Loucy (cell line): Measurements from ENCODE around the gene SH3GL1.

Experiments
- H2AFZ ChIP-seq: fragments of 200-600 bp; sonication (generic); 2 replicates; pipeline ENCODE4 v1.6.0; 2016; ENCODE audit warnings: antibody characterized with exemption, mild to moderate bottlenecking, low read length, moderate library complexity
- H3F3A ChIP-seq: fragments of 200-600 bp; 2 replicates; pipeline ENCODE4 v1.6.0; 2016; ENCODE audit warnings: antibody characterized with exemption, low read depth, mild to moderate bottlenecking
- H3K27me3 ChIP-seq: fragments of 200-600 bp; sonication (generic); 2 replicates; pipeline ENCODE4 v1.6.1; 2014; ENCODE audit warnings: low read length, mild to moderate bottlenecking; ENCODE audit not compliant: insufficient read depth, poor library complexity, severe bottlenecking
- H3K36me3 ChIP-seq: fragments of 200-600 bp; sonication (generic); 2 replicates; pipeline ENCODE4 v1.6.1; 2016; ENCODE audit warnings: low read length; ENCODE audit not compliant: insufficient read depth
- H3K4me1 ChIP-seq: fragments of 200-600 bp; sonication (generic); 2 replicates; pipeline ENCODE4 v1.5.1; 2014; ENCODE audit warnings: low read length, mild to moderate bottlenecking; ENCODE audit not compliant: insufficient read depth, poor library complexity, severe bottlenecking
- H3K4me2 ChIP-seq: fragments of 200-600 bp; sonication (generic); 2 replicates; pipeline ENCODE4 v1.6.0; 2014; ENCODE audit warnings: antibody characterized with exemption, low read length, low read depth, mild to moderate bottlenecking; ENCODE audit not compliant: poor library complexity, severe bottlenecking
- H3K4me3 ChIP-seq: fragments of 200-600 bp; sonication (generic); 2 replicates; pipeline ENCODE4 v1.5.1; 2014; ENCODE audit warnings: low read length, mild to moderate bottlenecking, mixed read lengths; ENCODE audit not compliant: poor library complexity, severe bottlenecking
- H3K79me2 ChIP-seq: fragments of 200-600 bp; sonication (generic); 2 replicates; pipeline ENCODE4 v1.6.1; 2014; ENCODE audit warnings: low read length; ENCODE audit not compliant: insufficient read depth
- H3K9ac ChIP-seq: fragments of 200-600 bp; sonication (generic); 2 replicates; pipeline ENCODE4 v1.6.0; 2014; ENCODE audit warnings: mild to moderate bottlenecking, low read depth, low read length, moderate library complexity; ENCODE audit not compliant: poor library complexity, severe bottlenecking
- H3K9me2 ChIP-seq: fragments of 200-600 bp; sonication (generic); replicated peaks from 2 replicates; pipeline ENCODE4 v1.6.1; 2016; ENCODE audit warnings: low read depth, low read length, mixed read lengths
- H3K9me3 ChIP-seq: fragments of 200-600 bp; sonication (generic); 2 replicates; pipeline ENCODE4 v1.6.1; 2014; ENCODE audit warnings: mild to moderate bottlenecking, antibody characterized with exemption, low read length, low read depth; ENCODE audit not compliant: insufficient read depth
- H4K20me1 ChIP-seq: fragments of 200-600 bp; sonication (generic); 2 replicates; pipeline ENCODE4 v1.6.0; 2014; ENCODE audit warnings: antibody characterized with exemption, low read length, mild to moderate bottlenecking; ENCODE audit not compliant: insufficient read depth, poor library complexity, severe bottlenecking
- CTCF ChIP-seq: fragments of 200-600 bp; sonication (generic); conservative IDR thresholded peaks from 2 replicates; pipeline ENCODE4 v1.5.1; 2014; ENCODE audit warnings: mild to moderate bottlenecking, antibody characterized with exemption, low read length
- EZH2phosphoT487 ChIP-seq: fragments of 200-600 bp; IDR thresholded peaks from 2 replicates; pipeline ENCODE4 v1.6.1; 2018; ENCODE audit warnings: antibody characterized with exemption, mild to moderate bottlenecking, moderate library complexity, borderline replicate concordance

The SH3GL1 gene

GRCh38 chr19:4391306-4391693, 9.0 kb downstream of the SH3GL1 start:
- Histone ChIP-seq H3K9me3 (no peaks in the 10 kb centered on the region), H3K36me3 (peaks cover 12% of the 10 kb centered on the region; the same call in 1 of the 2 replicates), H3K4me3 (no peak overlapping the region), H4K20me1 (peaks cover 59% of the 10 kb centered on the region), H3F3A (no peaks in the 10 kb centered on the region), H3K79me2 (peaks cover 78% of the 10 kb centered on the region), H2AFZ (no peak overlapping the region), H3K9ac (peak overlapping the region; percentile 26), H3K4me2 (peak overlapping the region; percentile 32), H3K9me2 (no peaks in the 10 kb centered on the region), H3K27me3 (no peaks in the 10 kb centered on the region), H3K4me1 (peaks cover 30% of the 10 kb centered on the region)
- TF ChIP-seq EZH2phosphoT487 (no peak), CTCF (no peak)

GRCh38 chr19:4390567-4391305, 9.6 kb downstream of the SH3GL1 start:
- Histone ChIP-seq H3K36me3 (peaks cover 12% of the 10 kb centered on the region; the same call in 1 of the 2 replicates), H3F3A (no peaks in the 10 kb centered on the region), H3K4me3 (no peak overlapping the region), H3K9ac (peak overlapping the region; percentile 26), H3K4me1 (peaks cover 30% of the 10 kb centered on the region), H3K27me3 (no peaks in the 10 kb centered on the region), H4K20me1 (peaks cover 53% of the 10 kb centered on the region), H3K4me2 (peak overlapping the region; percentile 32), H3K79me2 (peaks cover 79% of the 10 kb centered on the region), H3K9me3 (no peaks in the 10 kb centered on the region), H3K9me2 (no peaks in the 10 kb centered on the region), H2AFZ (no peak overlapping the region)
- TF ChIP-seq EZH2phosphoT487 (no peak), CTCF (no peak)

- no peak for TF ChIP-seq CTCF
- TF ChIP-seq EZH2phosphoT487 = no peak
- peaks cover 12% of the 10 kb centered on the region; the same call in 1 of the 2 replicates for H3K36me3 ChIP-seq
- no peaks in the 10 kb centered on the region for H3K9me3 ChIP-seq
- H3K27me3 ChIP-seq = no peaks in the 10 kb centered on the region
- H2AFZ ChIP-seq = no peak overlapping the region
- H3K79me2 ChIP-seq = peaks cover 80% of the 10 kb centered on the region
- H3K9me2 ChIP-seq = no peaks in the 10 kb centered on the region
- no peak overlapping the region for H3K9ac ChIP-seq
- peaks cover 27% of the 10 kb centered on the region for H3K4me1 ChIP-seq
- peaks cover 51% of the 10 kb centered on the region for H4K20me1 ChIP-seq
- no peak overlapping the region for H3K4me3 ChIP-seq
- H3F3A ChIP-seq = no peaks in the 10 kb centered on the region
- H3K4me2 ChIP-seq = peak overlapping the region; percentile 32
These were observed 10.3 kb downstream of the SH3GL1 start for GRCh38 chr19:4390017-4390566.
